Measurements from ENCODE around the gene CRELD2.
"Not testable (repeated sequence)": the region's sequence is repeated elsewhere in the genome, so short reads cannot be mapped to it uniquely, and the experiment has no call there.

Gene CRELD2

DNA sequence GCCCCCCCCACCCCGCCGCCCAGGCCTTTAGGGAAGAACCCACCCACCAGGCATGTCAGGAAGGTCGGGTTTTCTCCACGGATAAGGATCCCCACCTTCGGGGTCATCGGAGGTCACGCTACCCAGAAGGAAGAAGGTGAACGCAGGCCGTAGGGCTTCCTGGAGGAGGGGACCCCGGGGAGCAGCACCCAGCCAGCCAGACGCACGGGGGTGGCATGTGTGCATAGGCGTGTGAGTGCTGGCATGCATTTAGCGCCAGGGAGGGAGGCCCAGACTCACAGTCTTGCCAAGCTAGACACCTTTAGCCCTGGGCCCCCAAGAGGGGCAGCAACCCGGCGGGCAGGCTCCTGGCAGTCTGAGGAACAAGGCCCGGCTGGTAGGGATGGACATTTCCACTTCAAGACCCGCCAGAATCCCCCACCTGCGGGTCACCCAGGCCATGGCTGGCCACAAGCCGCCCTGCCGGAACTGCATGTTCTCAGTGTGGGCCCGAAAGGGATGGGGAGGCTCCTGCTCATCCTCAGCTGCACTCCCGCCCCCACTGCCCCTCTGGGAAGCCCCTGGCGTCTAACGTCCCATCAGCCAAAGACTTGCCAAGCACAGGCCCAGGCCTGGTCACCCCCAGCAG lies 25.5 kb downstream of the CRELD2 start:
- no peak for DNase-seq (ENCODE audit: low spot score)
- no peak for FAIRE-seq

DNA sequence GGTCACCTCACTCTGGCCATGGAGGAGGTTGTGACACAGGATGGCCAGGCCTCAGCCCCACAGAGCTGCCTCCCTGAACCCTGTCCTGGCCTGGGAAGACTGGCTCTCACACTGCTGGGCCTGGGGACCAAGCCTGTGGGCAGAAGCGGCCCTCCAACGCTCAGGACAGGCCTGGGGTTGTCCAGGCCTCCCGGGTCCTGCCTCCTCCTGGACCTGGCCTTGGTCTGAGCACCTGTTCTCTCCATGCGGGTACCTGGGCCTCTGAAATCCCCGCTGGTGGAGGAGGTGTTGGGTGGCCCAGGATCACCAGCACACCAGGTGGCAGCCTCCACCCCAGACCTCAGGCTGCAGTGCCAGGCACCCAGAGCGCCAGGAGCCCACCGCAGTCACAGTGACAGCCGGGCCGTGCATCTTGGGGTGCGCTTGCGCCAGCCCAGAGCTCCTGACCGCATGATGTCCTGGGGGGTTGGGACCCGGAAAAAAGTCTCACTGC lies 26.0 kb downstream of the CRELD2 start:
- no peak for FAIRE-seq
- DNase-seq (ENCODE audit: low spot score): no peak

GRCh38 chr22:49945042-49945794 lies 26.8 kb downstream of the CRELD2 start:
- not testable (repeated sequence) for FAIRE-seq
- DNase-seq (ENCODE audit: low spot score): peak; percentile 4

DNA sequence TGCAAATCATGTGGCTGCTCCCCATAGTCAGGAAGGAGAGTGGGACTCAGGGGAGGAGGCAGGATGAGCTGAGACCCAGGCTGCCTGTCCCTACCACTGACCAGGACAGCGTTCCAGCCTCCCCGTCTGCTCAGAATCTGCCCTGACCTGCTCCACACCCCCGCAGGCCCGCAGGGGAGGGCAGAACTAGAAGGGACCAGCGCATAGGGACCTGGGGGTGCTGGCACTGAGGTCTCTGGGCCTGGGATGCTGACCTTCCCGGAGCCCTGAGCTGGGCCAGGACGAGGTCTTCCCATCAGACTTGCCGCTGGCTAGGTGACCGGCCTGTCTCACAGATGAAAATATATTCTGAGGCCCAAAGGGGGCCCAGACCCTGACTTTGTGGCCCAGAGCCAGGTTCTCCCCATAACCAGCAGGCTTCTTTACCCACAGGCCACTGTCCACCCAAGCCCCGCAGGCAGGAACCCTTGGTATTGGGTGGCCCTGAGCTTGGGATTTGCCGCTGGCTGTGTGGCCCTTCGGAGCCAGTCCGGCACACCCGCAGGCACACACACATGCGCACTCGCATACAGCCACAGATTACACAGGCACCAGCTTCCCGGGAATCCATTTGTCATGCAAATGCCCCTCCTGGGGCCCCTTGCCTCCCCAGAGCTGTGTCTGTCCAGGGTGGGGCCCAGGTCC lies 28.3 kb downstream of the CRELD2 start:
- FAIRE-seq: no peak
- DNase-seq (ENCODE audit: low spot score): no peak

GRCh38 chr22:49947296-49947622 lies 28.8 kb downstream of the CRELD2 start:
- DNase-seq (ENCODE audit: low spot score): no peak
- no peak for FAIRE-seq

DNA sequence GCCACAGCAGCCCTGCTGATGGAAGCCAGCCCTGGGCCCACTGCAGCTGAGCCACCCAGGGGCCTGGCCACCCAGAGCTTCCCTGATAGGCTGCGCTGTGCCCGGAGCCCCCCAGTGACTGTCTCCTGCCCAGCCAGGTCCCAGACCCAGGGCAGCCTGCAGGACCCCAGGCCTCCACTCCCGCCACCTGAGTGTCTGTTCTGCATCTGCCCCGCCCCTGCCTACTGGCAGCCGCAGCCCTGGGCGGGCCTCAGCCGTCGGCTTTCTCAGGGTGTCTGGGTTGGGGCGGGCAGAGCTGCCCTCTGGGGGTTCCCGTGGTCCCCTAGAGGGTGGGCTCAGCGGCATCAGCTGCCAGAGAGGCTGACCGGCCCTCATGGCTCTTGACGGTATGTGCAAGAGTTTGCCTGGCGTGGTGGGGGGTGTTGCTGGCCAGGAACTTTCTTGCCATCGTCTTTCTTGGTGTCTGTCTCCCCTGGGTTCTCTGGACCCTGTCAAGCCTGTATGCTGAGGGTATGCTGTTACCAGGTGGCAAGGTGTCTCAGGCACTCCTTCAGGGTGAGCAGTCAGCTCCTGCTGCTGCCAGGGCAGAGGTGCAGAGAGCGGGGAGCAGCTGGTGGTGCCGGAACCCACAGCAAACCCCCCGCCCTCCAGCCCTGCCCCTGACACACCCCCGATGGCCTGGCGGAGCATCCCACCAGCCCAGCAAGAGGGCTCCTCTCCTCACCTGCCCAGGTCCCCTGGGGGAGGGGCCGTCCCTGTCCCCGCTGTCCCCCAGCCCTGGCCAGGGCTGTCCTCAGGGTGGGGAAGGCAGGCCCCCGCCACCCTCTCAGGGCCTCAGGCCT lies 29.9 kb downstream of the CRELD2 start:
- DNase-seq (ENCODE audit: low spot score) (no peak), FAIRE-seq (no peak)

GRCh38 chr22:49948958-49949913 lies 30.8 kb downstream of the CRELD2 start:
- no peak for FAIRE-seq
- no peak for DNase-seq (ENCODE audit: low spot score)

DNA sequence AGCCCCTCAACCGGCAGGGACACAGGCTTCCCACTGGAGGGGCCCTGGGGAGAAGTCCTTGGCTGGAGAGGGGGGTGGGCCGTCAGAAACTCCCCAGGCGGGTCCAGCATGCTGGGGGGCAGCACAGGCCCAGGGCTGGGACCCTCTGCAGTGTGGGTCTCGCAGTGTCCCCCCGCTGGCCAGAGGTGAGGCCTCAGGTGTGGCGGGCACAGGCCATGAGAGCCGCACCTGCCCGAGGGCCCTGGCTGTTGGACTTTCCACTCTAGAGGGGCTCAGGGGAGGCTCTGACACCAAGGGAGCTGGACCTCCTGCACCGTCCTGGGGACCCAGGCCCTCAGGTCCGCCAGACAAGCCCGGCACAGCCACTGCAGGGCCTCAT lies 31.5 kb downstream of the CRELD2 start:
- DNase-seq (ENCODE audit: low spot score) (no peak), FAIRE-seq (no peak)

- FAIRE-seq (no peak), DNase-seq (ENCODE audit: low spot score) (no peak)
Measured at GRCh38 chr22:49950396-49950994, 32.1 kb downstream of the CRELD2 start.

- FAIRE-seq (no peak), DNase-seq (ENCODE audit: low spot score) (no peak)
Measured at GRCh38 chr22:49951000-49951677, 32.7 kb downstream of the CRELD2 start.

- DNase-seq (ENCODE audit: low spot score) (no peak), FAIRE-seq (no peak)
Measured at GRCh38 chr22:49951678-49951985, 33.2 kb downstream of the CRELD2 start.

GRCh38 chr22:49951986-49952896 lies 33.8 kb downstream of the CRELD2 start:
- FAIRE-seq: no peak
- peak; percentile 64 for DNase-seq (ENCODE audit: low spot score)

- no peak for DNase-seq (ENCODE audit: low spot score)
- no peak for FAIRE-seq
Measured at GRCh38 chr22:49953027-49953679, 34.7 kb downstream of the CRELD2 start.

GRCh38 chr22:49953680-49954344 lies 35.4 kb downstream of the CRELD2 start:
- FAIRE-seq (no peak), DNase-seq (ENCODE audit: low spot score) (no peak)

DNA sequence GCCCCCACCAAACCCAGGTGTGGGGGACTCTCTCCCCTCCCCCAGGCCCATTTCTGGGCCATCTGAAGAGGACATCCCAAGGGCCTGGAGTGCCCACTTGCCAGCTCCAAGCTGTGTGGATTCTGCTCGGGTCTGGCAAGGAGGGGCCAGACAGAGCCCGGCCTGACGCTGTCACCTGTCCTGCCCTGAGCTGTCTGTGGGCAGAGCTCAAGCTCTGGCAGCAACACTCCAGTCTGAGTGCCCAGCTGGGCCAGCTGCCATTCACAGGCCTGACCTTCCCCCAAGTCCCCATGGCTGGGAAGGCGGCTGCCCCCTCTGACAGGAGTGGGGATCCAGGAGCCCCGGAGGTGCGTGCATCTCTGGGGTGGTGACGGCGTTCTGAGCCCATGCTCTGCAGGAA lies 35.9 kb downstream of the CRELD2 start:
- FAIRE-seq (no peak), DNase-seq (ENCODE audit: low spot score) (no peak)

- DNase-seq (ENCODE audit: low spot score) (no peak), FAIRE-seq (no peak)
Measured at GRCh38 chr22:49954991-49955580, 36.7 kb downstream of the CRELD2 start.

Measured in RCC 7860 (cell line).